ENCODE measurements around the gene RAD9A. TPM values are rescaled to one million over a fixed set of nuclear protein-coding genes. Genes with fewer than 3 reads are reported as not detected.

Gene RAD9A
- total RNA-seq, 1 experiment from 2014 or later, result 20.9 TPM

DNA sequence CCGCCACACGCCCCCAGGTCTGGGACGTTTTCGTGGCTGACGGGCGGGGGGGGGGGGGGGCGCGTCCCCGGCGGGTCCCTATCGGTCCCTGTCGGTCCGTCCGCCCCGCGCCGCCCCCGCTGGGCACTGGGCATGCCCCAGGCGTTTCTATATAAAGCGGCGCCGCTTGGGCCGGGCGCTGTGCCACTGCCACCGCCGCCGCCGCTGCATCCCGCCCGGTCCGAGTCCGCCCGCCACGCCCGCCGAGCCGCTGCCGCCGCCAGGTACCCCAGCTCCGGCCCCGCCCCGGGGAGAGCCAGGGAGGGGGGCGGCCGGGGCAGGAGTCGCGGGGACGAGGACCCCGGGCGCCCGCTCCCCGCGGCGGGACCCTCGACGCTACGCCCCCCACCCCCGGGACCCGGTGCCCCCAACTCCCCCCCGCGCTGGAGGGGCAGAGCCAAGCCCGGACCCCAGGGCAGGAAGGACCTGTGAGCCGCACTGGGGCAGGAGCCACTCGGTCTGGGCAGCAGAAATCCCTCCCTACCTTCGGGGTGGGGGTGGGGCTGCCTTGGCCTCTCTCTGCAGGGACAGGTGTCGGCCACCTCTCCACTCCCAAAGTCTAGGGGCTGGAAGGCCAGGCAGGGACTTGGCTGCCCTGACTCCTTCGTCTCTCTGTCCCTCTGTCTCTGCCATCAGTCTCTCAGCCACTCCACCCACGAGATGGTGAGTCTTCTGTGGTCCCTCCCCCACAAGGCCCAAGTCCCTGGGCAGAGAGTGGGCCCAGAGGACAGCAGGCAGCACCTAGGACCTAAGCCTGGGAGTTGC lies 23.9 kb downstream of the RAD9A start, which contains the start of gene CARNS1:
Gene CARNS1 (plus strand): TSS at position 178 of the 804 bp plus-strand sequence. CDS start 522 bp downstream, at position 700.
- H3K4me3 Mint-ChIP-seq, result peak within 1 kb of the TSS; percentile 66 to 85
- H3K36me3 Mint-ChIP-seq (ENCODE audit: insufficient read depth in 1 of 3, low read depth in 3 of 3), result peaks cover 0 to 1% (median 0%) of the 10 kb centered on the region in 3 experiments; a peak in 1 of 7 replicates
- no peak within 1 kb of the TSS for H2BK12ac ChIP-seq (ENCODE audit: insufficient read length, low read depth, low read length)
- H3K9me3 ChIP-seq (ENCODE audit: control insufficient read depth, low read depth, low read length), result no peaks in the 10 kb centered on the region
- H3K4ac ChIP-seq (ENCODE audit: low read depth, low read length), result no peak within 1 kb of the TSS
- no peaks in the 10 kb centered on the region for H3K79me2 ChIP-seq (ENCODE audit: insufficient read depth, low read length)
- H3K18ac ChIP-seq (ENCODE audit: insufficient read length, low read depth, low read length), result no peak within 1 kb of the TSS
- WGBS (ENCODE audit: extremely low coverage, insufficient read length, low lambda C conversion rate), result no CpG with 5 or more reads among the region's 67 CpGs
- peaks cover 49% of the 10 kb centered on the region for H3K27me3 Mint-ChIP-seq (ENCODE audit: low read depth)
- no peak within 1 kb of the TSS for H3K23ac ChIP-seq (ENCODE audit: insufficient read length, low read depth, low read length)
- H2BK5ac ChIP-seq (ENCODE audit: insufficient read length, low read length), result no peak within 1 kb of the TSS
- no peak within 1 kb of the TSS for H2AK5ac ChIP-seq (ENCODE audit: insufficient read length, low read length)
- no peak within 1 kb of the TSS for H2BK120ac ChIP-seq (ENCODE audit: low read depth, low read length, poor library complexity, severe bottlenecking)
- H3T11ph ChIP-seq (ENCODE audit: low read length), result no peak within 1 kb of the TSS
- no peak within 1 kb of the TSS for H3K9ac ChIP-seq (ENCODE audit: extremely low read depth, insufficient read length, low read length)
- H2BK15ac ChIP-seq (ENCODE audit: low read depth, low read length), result no peak within 1 kb of the TSS
- no peak within 1 kb of the TSS for H4K91ac ChIP-seq (ENCODE audit: insufficient read length, low read depth, low read length)
- H2AFZ ChIP-seq (ENCODE audit: low read length), result no peak within 1 kb of the TSS
- no peak within 1 kb of the TSS for H4K5ac ChIP-seq (ENCODE audit: insufficient read length, low read depth, low read length)
- TF ChIP-seq, protein P1, sequence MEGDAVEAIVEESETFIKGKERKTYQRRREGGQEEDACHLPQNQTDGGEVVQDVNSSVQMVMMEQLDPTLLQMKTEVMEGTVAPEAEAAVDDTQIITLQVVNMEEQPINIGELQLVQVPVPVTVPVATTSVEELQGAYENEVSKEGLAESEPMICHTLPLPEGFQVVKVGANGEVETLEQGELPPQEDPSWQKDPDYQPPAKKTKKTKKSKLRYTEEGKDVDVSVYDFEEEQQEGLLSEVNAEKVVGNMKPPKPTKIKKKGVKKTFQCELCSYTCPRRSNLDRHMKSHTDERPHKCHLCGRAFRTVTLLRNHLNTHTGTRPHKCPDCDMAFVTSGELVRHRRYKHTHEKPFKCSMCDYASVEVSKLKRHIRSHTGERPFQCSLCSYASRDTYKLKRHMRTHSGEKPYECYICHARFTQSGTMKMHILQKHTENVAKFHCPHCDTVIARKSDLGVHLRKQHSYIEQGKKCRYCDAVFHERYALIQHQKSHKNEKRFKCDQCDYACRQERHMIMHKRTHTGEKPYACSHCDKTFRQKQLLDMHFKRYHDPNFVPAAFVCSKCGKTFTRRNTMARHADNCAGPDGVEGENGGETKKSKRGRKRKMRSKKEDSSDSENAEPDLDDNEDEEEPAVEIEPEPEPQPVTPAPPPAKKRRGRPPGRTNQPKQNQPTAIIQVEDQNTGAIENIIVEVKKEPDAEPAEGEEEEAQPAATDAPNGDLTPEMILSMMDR (conservative IDR thresholded peaks at IDR 0.05), result no peak
- H3K9me3 Mint-ChIP-seq, result no peaks in the 10 kb centered on the region; a peak in 1 of 5 replicates
- no peak within 1 kb of the TSS for H3K27ac ChIP-seq (ENCODE audit: insufficient read length, low read depth, low read length)
- H2BK20ac ChIP-seq (ENCODE audit: low read depth, low read length, poor library complexity, severe bottlenecking), result no peak within 1 kb of the TSS
- peaks cover 18 to 26% of the 10 kb centered on the region in 2 experiments for H3K4me1 Mint-ChIP-seq
- H3K27me3 ChIP-seq (ENCODE audit: insufficient read depth, low read length), result no peaks in the 10 kb centered on the region
- no peaks in the 10 kb centered on the region for H3K79me1 ChIP-seq (ENCODE audit: insufficient read depth, low read depth, low read length, poor library complexity, severe bottlenecking)
- no peak within 1 kb of the TSS for H4K8ac ChIP-seq (replicated peaks; ENCODE audit: insufficient read length, low read depth, low read length)
- peak within 1 kb of the TSS in 1 of 3 experiments; percentile 72; a peak in 2 of 7 replicates for H3K27ac Mint-ChIP-seq
- H3K14ac ChIP-seq (ENCODE audit: insufficient read depth, low read length), result no peak within 1 kb of the TSS
- peak within 1 kb of the TSS; percentile 44 for H3K4me2 ChIP-seq (ENCODE audit: insufficient read depth, insufficient read length, low read length)
- H4K20me1 ChIP-seq (ENCODE audit: control insufficient read depth, insufficient read depth, insufficient read length), result no peaks in the 10 kb centered on the region
- no peaks in the 10 kb centered on the region for H3K23me2 ChIP-seq (ENCODE audit: insufficient read length, low read depth, low read length, poor library complexity, severe bottlenecking)
- no peaks in the 10 kb centered on the region for H3K4me1 ChIP-seq (ENCODE audit: insufficient read depth, low read length)
- peak; percentile 76 for DNase-seq
- no peak within 1 kb of the TSS for H3K56ac ChIP-seq (ENCODE audit: insufficient read length, low read depth, low read length)

All from H9 (cell line).